GM19023 (cell line): ENCODE data around the gene PLOD1.
"Not testable (repeated sequence)": the region's sequence is repeated elsewhere in the genome, so short reads cannot be mapped to it uniquely, and the experiment has no call there.

Experiments used
- ATAC-seq: cut with Tn5 transposase; IDR thresholded peaks from one replicate; pipeline ENCODE4 v1.9.1; 2021; ENCODE audit warnings: mild to moderate bottlenecking, moderate library complexity; ENCODE audit not compliant: unreplicated experiment

Gene PLOD1

GRCh38 chr1:12001996-12002493, 67.5 kb downstream of the PLOD1 start:
- no peak for ATAC-seq

DNA sequence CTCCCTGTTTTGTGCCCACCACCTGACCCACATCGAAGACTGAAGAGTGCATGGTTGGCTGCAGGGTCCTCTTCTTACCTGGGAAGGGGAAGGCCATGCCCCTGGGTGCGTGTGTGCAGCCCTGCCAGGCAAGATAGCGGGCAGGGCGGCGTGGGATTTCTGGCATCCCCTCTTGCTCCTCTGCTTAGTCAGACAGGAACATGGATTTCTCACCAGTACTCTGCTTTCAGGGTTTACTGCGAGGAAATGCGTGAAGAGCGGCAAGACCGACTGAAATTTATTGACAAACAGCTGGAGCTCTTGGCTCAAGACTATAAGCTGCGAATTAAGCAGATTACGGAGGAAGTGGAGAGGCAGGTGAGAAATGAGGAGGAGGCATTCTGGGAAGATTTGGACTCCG, 69.2 kb downstream of the PLOD1 start:
- no peak for ATAC-seq

GRCh38 chr1:12005488-12006166, 71.1 kb downstream of the PLOD1 start:
- no peak for ATAC-seq

DNA sequence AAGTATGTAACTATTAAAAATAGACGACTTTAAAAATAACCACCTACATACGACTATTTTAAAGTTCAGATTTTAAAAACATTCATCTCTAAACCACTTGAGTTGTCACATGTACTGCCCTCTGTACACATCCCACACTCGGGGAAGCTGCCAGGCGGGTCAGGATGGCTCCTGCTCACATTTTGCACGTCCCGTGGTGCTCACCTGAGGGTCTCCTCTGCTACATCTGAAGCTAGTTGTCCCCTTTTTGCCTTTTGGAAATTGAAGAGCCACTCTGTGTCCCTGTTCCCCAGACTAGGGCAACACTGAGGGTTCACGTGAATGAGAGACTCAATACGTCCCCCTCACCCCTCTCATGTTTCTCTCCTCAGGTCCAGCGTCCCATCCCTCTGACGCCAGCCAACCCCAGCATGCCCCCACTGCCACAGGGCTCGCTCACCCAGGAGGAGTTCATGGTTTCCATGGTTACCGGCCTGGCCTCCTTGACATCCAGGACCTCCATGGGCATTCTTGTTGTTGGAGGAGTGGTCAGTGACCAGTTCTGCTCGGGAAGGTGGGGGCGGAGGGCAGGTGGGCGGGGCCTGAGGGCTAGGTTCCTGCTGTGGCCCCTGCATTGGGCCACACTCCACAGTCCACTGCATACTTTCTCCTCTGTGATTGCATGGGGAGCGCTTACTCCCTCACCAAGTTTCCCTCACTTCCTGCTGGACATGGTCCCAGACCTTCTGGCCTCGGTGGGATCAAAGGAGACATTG, 71.8 kb downstream of the PLOD1 start:
- no peak for ATAC-seq

GRCh38 chr1:12007204-12007603, 72.7 kb downstream of the PLOD1 start:
- ATAC-seq = no peak

GRCh38 chr1:12008355-12008754, 73.8 kb downstream of the PLOD1 start:
- ATAC-seq = not testable (repeated sequence)

DNA sequence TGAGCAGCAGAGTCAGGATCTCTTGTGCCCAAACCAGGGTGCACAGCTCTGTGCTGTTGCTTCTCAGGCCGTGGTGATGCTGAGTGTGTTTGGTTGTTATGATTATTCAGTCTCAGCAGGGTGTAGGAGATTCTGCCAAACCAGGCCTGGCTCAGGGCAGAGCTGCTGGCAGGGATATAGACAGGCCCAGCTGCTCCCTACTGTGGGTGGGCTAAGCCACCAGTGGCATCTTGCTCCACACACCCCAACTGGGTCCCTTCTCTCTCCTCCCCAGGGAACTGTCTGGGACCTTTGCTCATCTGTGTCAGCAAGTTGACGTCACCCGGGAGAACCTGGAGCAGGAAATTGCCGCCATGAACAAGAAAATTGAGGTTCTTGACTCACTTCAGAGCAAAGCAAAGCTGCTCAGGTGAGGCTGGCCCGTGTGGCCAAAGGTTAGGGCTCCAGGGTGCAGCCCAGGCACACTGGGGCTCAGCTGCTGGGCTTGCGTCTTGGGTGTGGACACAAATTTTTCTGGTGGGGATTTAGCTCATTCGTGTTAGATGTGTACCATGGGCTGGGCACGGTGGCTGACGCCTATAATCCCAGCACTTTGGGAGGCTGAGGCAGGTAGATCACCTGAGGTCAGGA, 74.9 kb downstream of the PLOD1 start:
- ATAC-seq = no peak

GRCh38 chr1:12010746-12011570, 76.4 kb downstream of the PLOD1 start:
- no peak for ATAC-seq

DNA sequence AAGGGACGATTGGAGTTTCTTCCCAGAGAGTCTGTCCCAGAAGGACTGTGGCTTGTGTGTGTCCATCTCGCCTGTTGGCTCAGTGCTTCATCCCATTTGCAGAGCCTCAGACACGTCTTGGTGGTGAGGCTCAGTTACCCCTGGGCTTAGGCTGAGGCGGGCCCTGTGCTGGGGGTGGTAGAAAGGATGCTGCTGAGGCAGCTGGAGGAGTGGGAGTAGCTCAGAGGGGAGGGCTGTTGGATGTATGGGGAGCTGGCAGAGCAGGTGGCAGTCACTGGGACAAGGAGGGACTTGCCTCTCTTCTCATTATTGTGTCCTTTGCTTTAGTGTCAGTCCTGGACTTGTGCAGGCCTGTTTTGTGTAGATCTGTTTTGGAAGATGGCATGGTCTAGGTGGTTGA, 77.5 kb downstream of the PLOD1 start:
- ATAC-seq = no peak

DNA sequence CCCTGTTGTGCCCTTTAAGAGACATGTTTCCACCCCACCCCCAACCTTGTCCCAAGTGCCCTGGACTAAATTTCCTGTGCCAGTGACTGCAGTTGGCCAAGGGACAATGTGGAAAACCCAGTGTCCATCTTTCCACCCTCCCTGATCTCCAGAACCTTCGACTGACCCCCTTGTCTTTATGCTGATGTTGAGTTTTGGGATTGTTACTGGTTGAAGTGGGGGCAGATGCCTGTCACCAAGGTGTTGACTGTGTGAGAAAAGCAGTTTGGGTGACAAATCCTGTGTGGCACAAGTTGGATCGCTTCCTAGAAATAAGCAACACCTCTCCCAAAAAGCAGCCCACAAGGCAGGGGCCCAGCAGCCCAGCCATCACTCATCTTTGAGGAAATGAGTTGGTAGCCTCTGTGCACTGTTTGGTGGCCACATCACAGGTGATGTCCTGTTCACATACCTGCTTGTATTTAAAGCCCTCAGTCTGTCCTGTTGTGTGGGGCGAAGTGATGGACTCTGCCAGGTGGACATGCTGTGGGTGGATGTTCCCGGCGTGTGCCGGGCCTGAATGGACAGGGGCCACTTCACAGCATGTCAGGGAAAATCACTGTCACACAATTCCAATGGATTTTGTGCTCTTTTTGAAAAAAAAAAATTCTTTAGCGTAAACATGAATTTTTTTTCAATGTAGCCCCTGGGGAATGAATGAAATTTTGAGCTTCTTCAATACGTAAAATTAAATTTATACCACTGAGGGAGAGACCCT, 78.2 kb downstream of the PLOD1 start:
- no peak for ATAC-seq

GRCh38 chr1:12014141-12014991, 79.8 kb downstream of the PLOD1 start:
- no peak for ATAC-seq

GRCh38 chr1:12015001-12015491, 80.5 kb downstream of the PLOD1 start:
- no peak for ATAC-seq

GRCh38 chr1:12015499-12015898, 81.0 kb downstream of the PLOD1 start:
- ATAC-seq = no peak

GRCh38 chr1:12016182-12016581, 81.7 kb downstream of the PLOD1 start:
- no peak for ATAC-seq

- no peak for ATAC-seq
Observed at GRCh38 chr1:12019858-12020509, 85.5 kb downstream of the PLOD1 start.

- no peak for ATAC-seq
Observed at GRCh38 chr1:12021616-12022015, 87.1 kb downstream of the PLOD1 start.

DNA sequence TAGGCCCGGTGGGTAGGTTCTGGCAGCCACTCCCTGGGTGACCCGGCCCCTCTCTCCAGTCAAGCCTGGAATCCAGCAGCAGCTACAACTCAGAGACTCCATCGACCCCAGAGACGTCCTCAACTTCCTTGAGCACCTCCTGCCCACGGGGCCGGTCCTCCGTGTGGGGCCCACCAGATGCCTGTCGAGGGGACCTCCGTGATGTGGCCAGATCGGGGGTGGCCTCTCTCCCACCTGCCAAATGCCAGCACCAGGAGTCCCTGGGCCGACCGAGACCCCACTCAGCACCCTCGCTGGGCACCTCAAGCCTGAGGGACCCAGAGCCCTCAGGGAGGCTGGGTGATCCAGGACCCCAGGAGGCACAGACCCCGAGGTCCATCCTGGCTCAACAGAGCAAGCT, 87.5 kb downstream of the PLOD1 start:
- no peak for ATAC-seq
